K562 (cell line): ENCODE measurements around the gene ZNF618. TPM values are rescaled to one million over a fixed set of nuclear protein-coding genes. Genes with fewer than 3 reads are reported as not detected.
A peak's percentile ranks its signal among the peaks of the same experiment; 100 is the strongest.

Experiments
- ATAC-seq: fragments of 200-7000 bp; cut with Tn5 transposase; 3 replicates; pipeline ENCODE4 v1.9.1; 2020; ENCODE audit warnings: moderate library complexity
- BruUV-seq: library from RNA; stranded (reverse); fragments of 400-500 nt; replicated peaks from 2 replicates; lab custom pipeline; 2021; lab: Mats Ljungman, UMichigan
- CTCF ChIA-PET: fragments of 300-600 bp; formaldehyde crosslinking; extraction: SDS; loops from one replicate; lab custom pipeline; 2021; ENCODE audit warnings: low intra/inter-chr PET ratio; lab: Yijun Ruan, JAX
- POLR2A ChIA-PET: fragments of 300-600, 350-650 bp; sonication (Branson Sonifier 250); formaldehyde crosslinking; extraction: SDS; loops from one replicate; lab custom pipeline; 2021; ENCODE audit warnings: antibody characterized with exemption, inconsistent platforms; lab: Yijun Ruan, JAX
- DNase-seq, 4 experiments: peaks; one replicate each; pipeline versions ENCODE4 v3.0.0 to v3.0.0-alpha.2; 2011 to 2018; ENCODE audit warnings: low spot score in 3 of 4, mixed read lengths in 3 of 4; ENCODE audit errors: extremely low read depth in 1 of 4
- FAIRE-seq: peaks from 2 replicates; lab custom pipeline; 2011; peaks lifted over from hg19 to GRCh38; lab: Jason Lieb, UNC
- H2AFZ ChIP-seq: 2 replicates; pipeline ENCODE4 v1.6.0; 2011; ENCODE audit warnings: low read depth, low read length, control low read depth, inconsistent platforms
- H3K27ac ChIP-seq: fragments of 200-600 bp; 3 replicates; pipeline ENCODE4 v1.8.0; 2011; ENCODE audit warnings: low read depth, mild to moderate bottlenecking, control low read depth, inconsistent platforms, low read length, moderate library complexity, mixed read lengths; ENCODE audit errors: extremely low read depth
- H3K27me3 ChIP-seq, 2 experiments: fragments of 300-600 bp in 1 of 2; 2 replicates in 1 of 2; 3 replicates in 1 of 2; pipeline versions ENCODE4 v1.6.0 to v1.8.0; 2011; ENCODE audit warnings: inconsistent platforms in 2 of 2, low read length in 2 of 2, mild to moderate bottlenecking in 1 of 2, mixed read lengths in 1 of 2, moderate library complexity in 1 of 2; ENCODE audit not compliant: control insufficient read depth in 2 of 2, insufficient read depth in 2 of 2
- H3K36me3 ChIP-seq: fragments of 300-600 bp; 3 replicates; pipeline ENCODE4 v1.8.0; 2011; ENCODE audit warnings: mild to moderate bottlenecking, low read length, inconsistent platforms; ENCODE audit not compliant: control insufficient read depth, insufficient read depth
- H3K4me1 ChIP-seq, 2 experiments: fragments of 200-600 bp in 1 of 2; replicated peaks in 1 of 2; 2 replicates in 1 of 2; 3 replicates in 1 of 2; pipeline versions ENCODE4 v1.5.1 to v1.8.0; 2011; ENCODE audit warnings: inconsistent platforms in 2 of 2, low read length in 2 of 2, mild to moderate bottlenecking in 1 of 2, mixed read lengths in 1 of 2, moderate library complexity in 1 of 2; ENCODE audit not compliant: control insufficient read depth in 2 of 2, insufficient read depth in 2 of 2
- H3K4me2 ChIP-seq: 2 replicates; pipeline ENCODE4 v1.6.1; 2011; ENCODE audit warnings: low read length, control low read depth, inconsistent platforms, mixed read lengths; ENCODE audit not compliant: insufficient read depth
- H3K4me3 ChIP-seq: fragments of 200-600 bp; sonication (generic), shearing (Covaris generic); 2 replicates; pipeline ENCODE4 v1.5.1; 2016; ENCODE audit warnings: control low read depth, inconsistent platforms
- H3K79me2 ChIP-seq: fragments of 200-600 bp; 3 replicates; pipeline ENCODE4 v1.8.0; 2011; ENCODE audit warnings: low read length, inconsistent platforms; ENCODE audit not compliant: control insufficient read depth, insufficient read depth
- H3K9ac ChIP-seq, 2 experiments: 2 replicates each; pipeline versions ENCODE4 v1.6.0 to v1.6.1; 2011; ENCODE audit warnings: low read depth in 2 of 2, low read length in 2 of 2, control low read depth in 1 of 2, inconsistent platforms in 1 of 2, mild to moderate bottlenecking in 1 of 2, mixed read lengths in 1 of 2; ENCODE audit not compliant: insufficient read depth in 1 of 2
- H3K9me1 ChIP-seq: one replicate; pipeline ENCODE4 v1.6.0; 2011; ENCODE audit warnings: inconsistent platforms, mild to moderate bottlenecking, low read length, moderate library complexity; ENCODE audit not compliant: control insufficient read depth, insufficient read depth
- H3K9me3 ChIP-seq: replicated peaks from 2 replicates; pipeline ENCODE4 v1.5.1; 2011; ENCODE audit warnings: low read depth, low read length, inconsistent platforms; ENCODE audit not compliant: control insufficient read depth, insufficient read depth
- H4K20me1 ChIP-seq: replicated peaks from 2 replicates; pipeline ENCODE4 v1.6.1; 2011; ENCODE audit warnings: low read length, inconsistent platforms, mixed read lengths; ENCODE audit not compliant: control insufficient read depth, insufficient read depth
- ATF3 ChIP-seq, 2 experiments: fragments of 450-650 bp in 1 of 2; sonication (generic) in 1 of 2; formaldehyde crosslinking in 1 of 2; IDR thresholded peaks in 1 of 2; conservative IDR thresholded peaks in 1 of 2; 2 replicates each; pipeline versions ENCODE4 v1.6.1 to v1.8.1; 2016 to 2023; ENCODE audit warnings: mild to moderate bottlenecking in 2 of 2, moderate library complexity in 2 of 2, inconsistent platforms in 1 of 2, missing genetic modification reagents in 1 of 2
- HOMEZ ChIP-seq: fragments of 250-450 bp; sonication (Bioruptor Pico); IDR thresholded peaks from 2 replicates; pipeline ENCODE4 v1.4.0; 2020; ENCODE audit warnings: mild to moderate bottlenecking, moderate library complexity
- ZNF121 ChIP-seq: sonication (generic); formaldehyde crosslinking; conservative IDR thresholded peaks from 2 replicates; pipeline ENCODE4 v1.8.0; 2022; ENCODE audit warnings: missing genetic modification reagents
- WGBS: fragments of 100-300 bp; shearing (Covaris generic); methylation state at CpG from one replicate; pipeline ENCODE4 v1.1.6; 2016; ENCODE audit warnings: low coverage, mixed read lengths; ENCODE audit not compliant: insufficient coverage; ENCODE audit errors: missing lambda C conversion rate; 5-methylcytosine and 5-hydroxymethylcytosine counted together
- in situ Hi-C: fragments of 300-500 bp; cut with MboI; formaldehyde crosslinking; loops from 4 replicates; pipeline ENCODE4 v1.15.0; 2018; ENCODE audit warnings: inconsistent platforms, mixed read lengths
- intact Hi-C: fragments of 100-400 bp; cut with micrococcal nuclease; formaldehyde crosslinking; loops from 2 replicates; pipeline ENCODE4 v1.14.2; 2022
- polyA plus RNA-seq, 8 experiments: library from polyadenylated mRNA; depleted of rRNA in 4 of 8; stranded (reverse) in 5 of 8; unstranded in 3 of 8; fragments of >200 nt; fragmentation: Nextera tagmentation in 2 of 8; fragmentation: Illumina TruSeq in 1 of 8; extraction: Ambion mirVana in 2 of 8; extraction: Trizol in 1 of 8; gene quantifications; 2 replicates each; pipeline versions ENCODE4 v1.2.1 to v1.2.3, GENCODE V29; 2011 to 2014; ENCODE audit warnings: inconsistent platforms in 1 of 8, missing spikeins in 1 of 8
- total RNA-seq, 7 experiments: library from RNA; depleted of rRNA in 6 of 7; stranded (reverse); fragments of >200 nt in 6 of 7; fragmentation: Illumina TruSeq in 2 of 7; extraction: Trizol in 2 of 7; gene quantifications; 2 replicates each; pipeline versions ENCODE4 v1.2.1 to v1.2.3, GENCODE V29; 2011 to 2021; ENCODE audit warnings: low replicate concordance in 1 of 7

ZNF618 gene
- total and polyA plus RNA-seq, 9 of the 15 experiments (the other 6 are each of a cell fraction or from before 2014, with no cell fraction given) = 0.08 to 13.7 (median 3.4) TPM

GRCh38 chr9:113851873-113852272 lies 24.2 kb upstream of the ZNF618 start:
- POLR2A ChIA-PET = no interaction called here
- Histone ChIP-seq H3K4me2 (no peak overlapping the region), H3K79me2 (no peaks in the 10 kb centered on the region), H2AFZ (no peak overlapping the region)
- 0% methylated on average over 1 of the region's 1 CpG for WGBS
- ATAC-seq (no peak), FAIRE-seq (no peak)
- TF ChIP-seq HOMEZ (no peak), ATF3 (IDR thresholded peaks at IDR 0.05) (peak; percentile 44), ATF3 (CRISPR knock-in tag; conservative IDR thresholded peaks at IDR 0.05) (no peak), ZNF121 (CRISPR knock-in tag) (no peak)
- TF ChIP-seq, all 486 proteins: peak for 1
- Histone ChIP-seq H3K27ac (no peak overlapping the region), H3K9ac (no peak overlapping the region), H3K4me3 (no peak overlapping the region), H3K9me3 (peaks cover 7% of the 10 kb centered on the region), H4K20me1 (no peaks in the 10 kb centered on the region), H3K27me3 (peaks cover 0 to 3% of the 10 kb centered on the region in 2 experiments; a peak in 2 of 5 replicates), H3K9me1 (no peaks in the 10 kb centered on the region), H3K36me3 (no peaks in the 10 kb centered on the region), H3K4me1 (no peaks in the 10 kb centered on the region)
- in situ Hi-C loops = no loop called here
- BruUV-seq = no TSS peak
- CTCF ChIA-PET = interaction anchor here (1.1 kb wide), 1 partner anchor 111 kb away, joined by 3 read pairs; no protein-coding TSS in a partner anchor
- no peak for DNase-seq
- intact Hi-C loops = no loop called here
